ENCODE results near the gene TPP2. TPM values are rescaled to one million over a fixed set of nuclear protein-coding genes. Genes with fewer than 3 reads are reported as not detected.

TPP2 gene
- total and polyA plus RNA-seq, 8 donors, result 43.6 to 77.2 (median 70.2) TPM

- TF ChIP-seq CTCF (IDR thresholded peaks at IDR 0.05), result no peak
- intact Hi-C loops (cut with DNase I), result no loop called here
- peak overlapping the region; percentile 98 to 99 for H3K27ac ChIP-seq
- no peak for DNase-seq
- peak overlapping the region; percentile 82 to 90 for H3K4me3 ChIP-seq
- ATAC-seq, result no peak
- no peaks in the 10 kb centered on the region for H3K27me3 ChIP-seq
- no peaks in the 10 kb centered on the region for H3K9me3 ChIP-seq
- H3K4me1 ChIP-seq, result peaks cover 12 to 46% of the 10 kb centered on the region in 2 donors
- no peaks in the 10 kb centered on the region for H3K36me3 ChIP-seq
These were observed 1.3 kb downstream of the TPP2 start for GRCh38 chr13:102598061-102598460.

DNA sequence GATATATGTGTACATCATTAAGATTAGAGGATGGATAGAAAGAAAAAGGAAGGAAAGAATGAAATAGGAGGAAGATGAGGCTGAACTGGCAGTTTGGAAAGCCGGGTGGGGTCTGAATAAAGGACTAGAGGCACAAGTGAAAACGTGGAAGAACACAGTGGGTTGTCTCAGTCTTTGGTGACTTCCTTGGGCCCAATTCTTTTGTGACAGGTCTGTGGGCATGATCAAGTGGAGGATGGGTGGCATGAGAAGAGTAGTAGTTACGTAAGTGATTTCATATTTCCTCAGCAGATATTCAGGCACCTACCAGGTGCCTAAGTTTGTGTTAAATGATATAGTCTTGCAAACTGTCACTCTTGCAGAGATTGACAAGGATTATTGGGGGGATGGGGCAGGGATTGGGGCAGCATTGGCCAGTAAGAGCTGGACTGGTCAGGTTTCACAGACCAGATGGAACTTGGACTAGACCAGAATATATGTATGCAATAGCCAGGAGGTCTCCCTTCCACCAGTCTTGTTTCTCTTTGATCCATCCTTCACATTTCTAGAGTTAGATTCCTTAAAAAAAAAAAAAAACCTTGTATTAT is 2.7 kb downstream of the TPP2 start:
- TF ChIP-seq CTCF (IDR thresholded peaks at IDR 0.05), result no peak
- ATAC-seq (no peak), DNase-seq (no peak)
- Histone ChIP-seq H3K4me3 (no peak overlapping the region), H3K27ac (no peak overlapping the region), H3K4me1 (peaks cover 12 to 55% of the 10 kb centered on the region in 2 donors), H3K9me3 (no peaks in the 10 kb centered on the region), H3K36me3 (no peaks in the 10 kb centered on the region), H3K27me3 (no peaks in the 10 kb centered on the region)
- intact Hi-C loops (cut with DNase I), result no loop called here

DNA sequence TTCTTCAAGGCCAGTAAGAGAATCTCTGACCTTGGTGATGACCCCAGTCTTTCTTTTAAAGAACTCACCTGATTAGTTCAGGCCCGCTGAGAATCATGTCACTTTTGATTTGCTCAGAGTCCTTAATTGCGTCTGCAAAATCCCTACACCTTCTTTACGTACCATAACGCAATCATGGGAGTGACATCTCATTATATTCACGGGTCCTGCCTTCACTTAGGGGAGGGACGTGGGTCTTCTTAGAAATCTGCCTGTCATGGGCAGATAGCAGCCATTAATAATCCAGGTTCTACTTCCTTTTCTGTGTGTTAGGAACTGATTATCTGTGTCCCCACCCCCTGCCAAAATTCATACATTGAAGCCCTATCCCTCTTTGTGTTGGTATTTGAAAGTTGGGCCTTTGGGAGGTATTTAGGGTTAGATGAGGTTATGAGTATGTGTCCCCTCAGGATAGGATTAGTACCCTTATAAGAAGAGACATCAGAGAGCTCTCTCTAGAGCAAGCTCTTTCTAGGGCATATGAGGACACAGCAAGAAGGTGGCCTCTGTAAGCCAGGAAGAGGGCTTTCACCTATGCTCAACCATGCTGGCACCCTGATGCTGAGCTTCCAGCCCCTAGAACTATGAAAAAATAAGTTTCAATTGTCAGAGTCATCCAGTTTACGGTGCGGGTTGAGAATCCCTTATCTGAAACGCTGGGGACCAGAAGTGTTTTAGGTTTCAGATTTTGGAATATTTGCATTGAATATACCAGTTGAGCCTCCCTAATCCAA is 9.9 kb downstream of the TPP2 start:
- ATAC-seq, result no peak
- Histone ChIP-seq H3K27me3 (no peaks in the 10 kb centered on the region), H3K4me1 (peaks cover 0 to 32% of the 10 kb centered on the region in 2 donors), H3K9me3 (no peaks in the 10 kb centered on the region), H3K36me3 (peaks cover 0 to 62% of the 10 kb centered on the region in 2 donors), H3K27ac (no peak overlapping the region), H3K4me3 (no peak overlapping the region)
- no peak for DNase-seq
- intact Hi-C loops (cut with DNase I), result no loop called here
- no peak for TF ChIP-seq CTCF (IDR thresholded peaks at IDR 0.05)

GRCh38 chr13:102608974-102609373 is 12.2 kb downstream of the TPP2 start:
- Histone ChIP-seq H3K4me1 (peaks cover 0 to 25% of the 10 kb centered on the region in 2 donors), H3K4me3 (no peak overlapping the region), H3K9me3 (no peaks in the 10 kb centered on the region), H3K27ac (no peak overlapping the region), H3K27me3 (no peaks in the 10 kb centered on the region), H3K36me3 (peaks cover 0 to 70% of the 10 kb centered on the region in 2 donors)
- no peak for TF ChIP-seq CTCF (IDR thresholded peaks at IDR 0.05)
- intact Hi-C loops (cut with DNase I), result no loop called here
- ATAC-seq (no peak), DNase-seq (no peak)

DNA sequence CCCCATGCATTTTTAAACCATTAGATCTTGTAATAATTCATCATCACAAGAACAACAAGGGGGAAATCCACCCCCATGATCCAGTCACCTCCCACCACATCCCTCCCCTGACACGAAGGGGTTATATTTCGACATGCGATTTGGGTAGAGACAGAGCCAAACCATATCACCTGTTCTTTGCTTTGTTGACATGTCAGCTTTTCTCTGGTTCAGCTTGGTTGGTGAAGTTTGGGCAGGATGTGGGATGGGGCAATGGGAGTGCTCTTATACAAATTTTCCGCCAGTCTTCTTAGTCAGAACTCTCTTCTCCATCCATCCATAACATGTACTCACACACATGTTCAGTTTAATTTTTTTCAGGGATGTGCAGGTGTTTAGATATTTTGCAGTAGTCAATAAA is 12.9 kb downstream of the TPP2 start:
- H3K4me1 ChIP-seq, result peaks cover 0 to 18% of the 10 kb centered on the region in 2 donors
- TF ChIP-seq CTCF (IDR thresholded peaks at IDR 0.05), result no peak
- peaks cover 0 to 75% of the 10 kb centered on the region in 2 donors for H3K36me3 ChIP-seq
- no peak for DNase-seq
- no peak overlapping the region for H3K4me3 ChIP-seq
- no peaks in the 10 kb centered on the region for H3K9me3 ChIP-seq
- no peak overlapping the region for H3K27ac ChIP-seq
- no peaks in the 10 kb centered on the region for H3K27me3 ChIP-seq
- no peak for ATAC-seq
- intact Hi-C loops (cut with DNase I), result no loop called here
